Measurements from ENCODE around the gene CDKN2C.
A peak's percentile ranks its signal among the peaks of the same experiment; 100 is the strongest.
"Not testable (repeated sequence)": the region's sequence is repeated elsewhere in the genome, so short reads cannot be mapped to it uniquely, and the experiment has no call there.

CDKN2C gene

DNA sequence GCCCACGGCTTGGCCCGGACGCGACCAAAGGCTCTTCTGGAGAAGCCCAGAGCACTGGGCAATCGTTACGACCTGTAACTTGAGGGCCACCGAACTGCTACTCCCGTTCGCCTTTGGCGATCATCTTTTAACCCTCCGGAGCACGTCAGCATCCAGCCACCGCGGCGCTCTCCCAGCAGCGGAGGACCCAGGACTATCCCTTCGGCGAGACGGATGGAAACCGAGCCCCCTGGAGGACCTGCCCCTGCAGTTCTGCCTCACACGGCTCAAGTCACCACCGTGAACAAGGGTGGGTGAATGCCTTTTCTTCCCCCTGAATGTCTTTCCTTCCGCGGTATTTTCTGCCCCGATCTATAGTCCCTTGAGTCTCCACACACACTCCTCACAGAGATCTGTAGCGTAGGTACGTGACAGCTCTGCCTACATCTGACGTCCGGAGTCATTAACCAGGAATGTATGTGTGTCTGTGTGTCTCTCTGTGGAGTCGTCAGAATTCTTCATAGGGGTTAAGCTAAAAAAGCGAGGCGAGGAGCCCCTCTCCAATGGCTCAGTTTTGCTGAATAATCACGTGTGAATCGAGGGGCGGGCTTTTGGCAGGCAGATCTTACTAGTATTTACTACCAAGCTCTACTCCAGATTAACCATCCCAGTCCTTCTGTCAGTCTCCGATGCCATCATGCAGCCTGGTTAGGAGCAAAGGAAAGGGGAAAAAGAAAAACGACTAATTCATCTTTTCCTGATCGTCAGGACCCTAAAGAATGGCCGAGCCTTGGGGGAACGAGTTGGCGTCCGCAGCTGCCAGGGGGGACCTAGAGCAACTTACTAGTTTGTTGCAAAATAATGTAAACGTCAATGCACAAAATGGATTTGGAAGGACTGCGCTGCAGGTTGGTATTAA, at the start of gene CDKN2C:
Gene CDKN2C, plus strand, starts transcription at position 635 of the 898 bp plus-strand sequence. Its CDS starts 124 bp downstream, at position 759.
- peak; percentile 83 for DNase-seq (ENCODE audit: low spot score)

DNA sequence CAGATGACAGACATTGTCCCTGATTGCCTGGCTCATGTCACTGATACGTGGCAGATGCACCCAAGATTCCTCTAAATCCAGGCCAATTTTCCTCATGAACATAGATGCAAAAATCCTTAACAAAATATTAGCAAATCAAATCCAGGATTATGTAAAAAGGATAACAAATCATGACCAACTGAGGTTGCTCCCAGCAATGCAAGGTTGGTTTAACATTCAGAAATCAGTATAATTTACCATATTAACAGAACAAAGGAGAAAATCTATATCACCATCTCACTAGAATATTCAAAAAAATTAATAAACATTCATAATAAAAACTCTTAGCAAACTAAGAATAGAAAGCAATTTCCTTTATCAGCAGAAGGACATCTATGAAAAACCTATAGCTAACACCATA, 49.6 kb upstream of the CDKN2C start:
- DNase-seq (ENCODE audit: low spot score) = no peak

DNA sequence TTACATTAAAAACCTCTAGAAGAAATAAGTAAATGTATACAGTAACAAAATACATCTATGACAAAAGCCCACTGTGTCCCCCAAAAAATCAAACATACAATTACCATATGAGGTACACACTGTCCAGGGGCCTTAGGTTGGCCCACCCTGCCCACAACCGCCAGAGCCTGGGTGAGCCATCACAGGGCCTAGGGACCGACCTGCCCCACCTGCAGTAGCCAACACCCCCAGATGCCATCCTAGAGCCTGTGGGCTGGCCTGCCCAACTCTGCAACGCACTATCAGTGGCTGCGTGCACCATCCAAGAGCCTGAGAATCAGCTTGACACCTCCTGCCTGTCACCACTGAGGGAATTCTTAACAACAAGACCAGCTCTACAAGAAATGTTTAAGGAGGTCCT, 49.0 kb upstream of the CDKN2C start:
- DNase-seq (ENCODE audit: low spot score) = no peak

DNA sequence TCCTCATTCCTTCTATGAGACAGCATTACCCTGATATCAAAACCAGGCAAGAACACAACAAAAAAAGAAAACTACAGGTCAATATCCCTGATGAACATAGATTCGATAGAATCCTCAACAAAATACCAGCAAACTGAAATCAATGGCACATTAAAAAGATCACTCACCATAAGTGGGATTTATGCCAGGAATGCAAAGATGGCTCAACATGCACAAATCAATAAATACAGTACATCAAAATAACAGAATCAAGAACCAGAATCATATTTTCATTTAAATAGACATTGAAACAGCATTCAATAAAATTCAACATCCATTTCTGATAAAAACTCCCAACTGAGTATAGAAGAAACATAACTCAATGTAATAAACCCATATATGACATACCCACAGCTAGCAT, 46.5 kb upstream of the CDKN2C start:
- DNase-seq (ENCODE audit: low spot score) = no peak

DNA sequence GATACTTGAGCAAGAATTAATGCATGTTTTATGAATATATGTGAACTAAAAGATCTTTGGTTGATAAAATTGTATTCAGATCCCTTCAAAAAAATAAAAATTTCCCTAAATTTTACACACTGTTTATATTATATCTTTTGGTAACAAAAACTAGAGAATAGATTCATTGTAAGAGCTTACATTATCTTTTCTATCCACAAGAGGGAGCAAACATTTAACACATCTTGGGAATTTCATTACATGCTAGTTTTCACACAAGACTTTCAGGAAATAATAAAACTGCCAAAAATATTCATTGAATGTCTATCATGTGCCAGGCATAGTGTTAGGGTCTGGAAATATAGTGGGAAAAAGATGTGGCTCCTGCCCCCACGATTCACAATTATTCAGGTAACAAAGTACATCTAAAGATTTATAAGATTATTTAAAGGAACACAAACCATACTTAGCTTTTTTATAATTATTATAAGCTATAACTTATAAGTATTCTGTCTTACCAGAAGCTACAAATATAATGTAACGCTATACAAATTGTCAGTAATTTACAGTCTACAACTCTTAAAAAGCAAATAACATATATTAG, 40.6 kb upstream of the CDKN2C start:
- peak; percentile 30 for DNase-seq (ENCODE audit: low spot score)

DNA sequence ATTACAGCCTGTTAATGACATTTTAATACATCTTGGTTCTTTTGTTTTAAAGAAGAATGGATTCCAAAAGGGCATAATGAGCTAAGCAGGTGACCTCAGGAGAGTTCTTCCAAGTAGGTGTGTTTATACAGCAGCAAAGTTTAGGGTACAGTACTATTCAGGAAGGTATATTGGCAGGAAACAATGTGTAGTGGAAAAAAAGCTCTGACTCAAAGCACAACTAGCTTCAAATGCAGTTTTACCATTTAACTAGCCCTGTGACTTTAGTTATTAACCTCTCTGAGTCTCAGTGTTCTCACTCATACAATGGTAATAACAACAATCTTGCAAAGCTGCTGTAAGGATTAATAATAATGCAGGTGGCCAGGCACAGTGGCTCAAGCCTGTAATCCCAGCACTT, 39.9 kb upstream of the CDKN2C start:
- no peak for DNase-seq (ENCODE audit: low spot score)

DNA sequence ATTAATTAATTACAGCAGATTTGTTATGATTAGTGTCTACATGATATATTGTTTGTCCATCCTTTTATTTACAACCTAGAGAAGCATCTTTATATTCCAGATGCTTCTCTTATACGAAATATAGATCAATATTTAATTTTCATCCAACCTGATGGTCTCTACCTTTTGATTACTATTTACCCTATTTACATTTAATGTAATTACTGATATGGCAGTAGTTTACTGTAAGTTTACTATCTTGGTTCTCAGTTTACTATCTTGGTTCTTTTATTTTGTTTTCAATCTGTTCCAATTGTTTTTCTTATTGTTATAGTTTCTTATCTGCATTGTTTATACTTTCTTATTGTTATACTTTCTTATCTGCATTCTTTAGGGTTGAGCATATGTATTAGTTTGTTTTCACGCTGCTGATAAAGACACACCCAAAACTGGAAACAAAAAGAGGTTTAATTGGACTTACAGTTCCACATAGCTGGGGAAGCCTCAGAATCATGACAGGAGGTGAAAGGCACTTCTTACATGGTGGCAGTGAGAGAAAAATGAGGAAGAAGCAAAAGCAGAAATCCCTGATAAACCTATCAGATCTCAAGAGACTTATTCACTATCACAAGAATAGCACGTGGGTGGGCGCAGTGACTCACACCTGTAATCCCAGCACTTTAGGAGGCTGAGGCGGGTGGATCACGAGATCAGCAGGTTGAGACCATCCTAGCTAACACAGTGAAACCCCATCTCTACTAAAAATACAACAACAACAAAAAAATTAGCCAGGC, 38.9 kb upstream of the CDKN2C start:
- no peak for DNase-seq (ENCODE audit: low spot score)

DNA sequence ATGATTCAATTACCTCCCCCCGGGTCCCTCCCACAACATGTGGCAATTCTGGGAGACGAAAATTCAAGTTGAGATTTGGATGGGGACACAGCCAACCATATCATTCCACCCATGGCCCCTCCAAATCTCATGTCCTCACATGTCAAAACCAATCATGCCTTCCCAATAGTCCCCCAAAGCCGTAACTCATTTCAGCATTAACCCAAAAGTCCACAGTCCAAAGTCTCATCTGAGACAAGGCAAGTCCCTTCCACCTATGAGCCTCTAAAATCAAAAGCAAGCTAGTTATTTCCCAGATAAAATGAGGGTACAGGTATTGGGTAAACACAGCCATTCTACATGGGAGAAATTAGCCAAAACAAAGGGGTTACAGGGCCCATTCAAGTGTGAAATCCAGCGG, 38.0 kb upstream of the CDKN2C start:
- not testable (repeated sequence) for DNase-seq (ENCODE audit: low spot score)

DNA sequence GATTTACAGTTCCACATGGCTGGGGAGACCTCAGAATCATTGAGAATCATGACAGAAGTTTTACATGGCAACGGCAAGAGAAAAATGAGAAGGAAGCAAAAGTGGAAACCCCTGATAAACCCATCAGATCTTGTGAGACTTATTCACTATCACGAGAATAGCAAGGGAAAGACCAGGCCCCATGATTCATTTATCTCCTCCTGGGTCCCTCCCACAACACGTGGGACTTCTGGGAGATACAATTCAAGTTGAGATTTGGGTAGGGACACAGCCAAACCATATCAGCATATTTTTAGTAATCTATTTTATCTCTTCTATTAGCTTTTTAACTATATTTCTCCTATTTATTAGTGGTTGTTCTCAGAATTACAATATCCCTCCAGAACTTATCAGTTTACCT, 36.3 kb upstream of the CDKN2C start:
- not testable (repeated sequence) for DNase-seq (ENCODE audit: low spot score)

DNA sequence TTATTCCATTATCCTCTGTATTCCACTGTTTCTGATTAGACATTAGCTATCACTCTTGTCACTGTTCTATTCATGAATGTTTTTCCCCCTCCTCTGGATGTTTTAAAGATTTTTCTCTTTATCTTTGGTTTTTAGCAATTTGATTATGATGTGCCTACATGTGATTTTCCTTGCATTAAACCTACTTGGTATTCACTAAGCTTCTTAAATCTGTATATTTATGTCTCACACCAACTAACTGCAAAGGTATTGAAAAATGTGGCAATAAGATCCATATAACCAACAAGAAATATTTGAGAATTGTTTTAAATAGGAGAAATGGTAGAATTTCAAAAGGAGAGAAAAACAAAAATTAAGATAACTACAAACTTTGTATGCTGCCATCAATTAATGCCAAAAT, 35.2 kb upstream of the CDKN2C start:
- no peak for DNase-seq (ENCODE audit: low spot score)

DNA sequence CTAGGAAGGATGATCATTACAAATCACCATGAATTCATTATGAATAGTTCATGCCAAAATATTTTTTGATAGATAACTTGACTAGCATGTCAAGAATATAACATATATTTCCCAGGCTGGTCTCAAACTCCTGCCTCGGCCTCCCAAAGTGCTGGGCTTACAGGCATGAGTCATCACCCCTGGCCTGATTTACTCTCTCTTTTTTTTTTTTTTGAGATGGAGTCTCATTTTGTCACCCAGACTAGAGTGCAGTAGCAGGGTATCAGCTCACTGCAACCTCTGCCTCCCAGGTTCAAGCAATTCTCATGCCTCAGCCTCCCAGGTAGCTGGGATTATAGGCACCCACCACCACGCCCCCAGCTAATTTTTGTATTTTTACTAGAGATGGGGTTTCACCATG, 34.8 kb upstream of the CDKN2C start:
- DNase-seq (ENCODE audit: low spot score) = not testable (repeated sequence)

DNA sequence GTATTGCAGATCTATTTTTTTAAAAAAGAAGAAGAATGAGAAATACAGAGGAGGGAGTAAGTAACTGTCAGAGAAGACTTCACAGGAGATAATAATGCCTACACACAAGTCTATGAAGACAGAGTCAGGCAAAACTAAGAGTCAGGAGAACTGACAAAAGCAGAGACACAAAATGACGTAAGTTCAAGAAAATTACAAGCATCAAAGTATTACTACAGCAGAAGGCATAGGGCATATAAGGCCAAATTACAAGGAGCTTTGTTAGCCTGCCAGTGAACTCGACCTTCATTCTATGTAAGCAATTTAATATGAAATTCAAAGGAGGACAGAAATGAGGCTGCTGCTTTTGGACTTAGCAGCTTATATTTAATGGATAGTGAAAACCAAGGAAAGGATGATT, 33.7 kb upstream of the CDKN2C start:
- no peak for DNase-seq (ENCODE audit: low spot score)

DNA sequence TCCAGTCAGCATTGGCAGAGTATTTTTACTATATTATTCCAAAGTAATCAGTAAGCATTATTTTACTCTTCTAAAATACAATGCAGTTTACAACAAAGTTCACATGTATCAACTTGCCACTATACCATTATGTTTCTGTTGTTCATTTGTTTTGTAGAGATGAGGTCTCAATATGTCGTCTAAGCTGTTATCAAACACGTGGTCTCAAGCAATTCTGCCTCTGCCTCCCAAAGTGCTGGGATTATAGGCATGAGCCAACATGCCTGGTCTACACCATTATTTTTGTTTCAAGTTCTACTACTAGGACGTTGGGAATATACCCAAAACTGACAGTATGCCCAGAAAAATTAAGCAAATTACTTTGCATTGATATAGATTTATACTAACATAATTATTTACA, 29.8 kb upstream of the CDKN2C start:
- no peak for DNase-seq (ENCODE audit: low spot score)

DNA sequence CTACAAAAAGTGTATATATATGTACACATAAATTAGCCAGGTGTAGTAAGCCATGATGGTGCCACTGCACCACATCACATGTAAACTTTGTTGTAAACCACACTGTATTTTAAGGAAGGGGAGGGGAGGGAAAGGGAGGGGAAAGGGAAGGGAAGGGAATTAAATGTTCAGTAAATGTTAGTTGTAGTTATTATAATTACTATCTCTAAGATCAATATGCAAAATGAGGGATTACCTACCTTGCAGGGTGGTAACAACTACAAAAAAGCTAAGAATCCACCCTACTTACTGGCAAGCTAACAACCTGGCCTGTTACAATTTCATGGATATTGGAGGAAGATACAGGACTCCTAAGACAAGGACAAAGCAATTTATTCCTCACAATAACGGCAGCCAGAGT, 27.7 kb upstream of the CDKN2C start:
- DNase-seq (ENCODE audit: low spot score) = no peak

DNA sequence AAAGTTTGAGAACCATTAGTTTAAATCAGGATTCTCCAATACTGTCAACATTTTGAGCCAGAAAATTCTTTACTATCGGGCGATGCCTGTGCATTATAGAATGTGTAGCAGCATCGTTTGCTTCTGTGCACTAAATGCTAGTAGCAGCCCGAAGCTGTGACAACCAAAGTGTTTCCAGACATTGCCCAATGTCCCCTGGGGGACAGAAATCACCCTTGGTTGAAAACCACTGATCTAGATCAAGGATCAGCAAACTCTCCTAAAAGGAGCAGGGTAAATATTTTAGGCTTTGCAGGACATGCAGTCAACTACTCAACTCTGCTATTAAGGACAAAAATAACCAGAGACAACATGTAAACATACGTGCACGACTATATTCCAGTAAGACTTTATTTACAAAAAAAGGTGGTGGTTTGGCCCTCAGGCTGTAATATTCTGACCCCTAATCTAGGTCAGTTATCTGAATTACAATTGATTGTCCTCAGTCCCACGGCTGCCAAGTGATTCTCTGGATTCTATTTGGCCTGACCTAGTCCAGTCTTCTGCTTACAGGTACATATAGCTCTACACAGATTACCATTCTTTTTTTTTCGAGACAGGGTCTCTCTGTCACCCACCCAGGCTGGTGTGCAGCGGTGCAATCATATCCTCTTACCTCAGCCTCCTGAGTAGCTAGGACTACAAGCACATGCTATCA, 20.6 kb upstream of the CDKN2C start:
- DNase-seq (ENCODE audit: low spot score) = no peak

DNA sequence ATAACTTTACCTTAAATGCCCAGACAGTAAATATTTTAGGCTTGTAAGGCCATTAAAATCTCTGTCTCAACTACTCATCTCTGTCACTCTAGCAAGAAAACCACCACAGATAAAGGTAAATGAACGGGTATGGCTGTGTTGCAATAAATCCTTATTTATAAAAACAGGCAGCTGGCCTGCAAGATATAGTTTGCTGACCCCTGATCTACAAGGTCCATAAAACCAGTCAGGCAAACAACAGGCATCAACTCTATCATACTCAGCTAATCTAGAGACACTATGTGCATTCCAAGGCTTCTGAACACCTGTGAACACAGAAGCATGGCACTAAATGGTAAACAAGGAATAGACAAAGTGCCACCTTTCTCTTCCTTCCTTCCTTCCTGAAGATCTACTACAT, 19.6 kb upstream of the CDKN2C start:
- DNase-seq (ENCODE audit: low spot score) = no peak

DNA sequence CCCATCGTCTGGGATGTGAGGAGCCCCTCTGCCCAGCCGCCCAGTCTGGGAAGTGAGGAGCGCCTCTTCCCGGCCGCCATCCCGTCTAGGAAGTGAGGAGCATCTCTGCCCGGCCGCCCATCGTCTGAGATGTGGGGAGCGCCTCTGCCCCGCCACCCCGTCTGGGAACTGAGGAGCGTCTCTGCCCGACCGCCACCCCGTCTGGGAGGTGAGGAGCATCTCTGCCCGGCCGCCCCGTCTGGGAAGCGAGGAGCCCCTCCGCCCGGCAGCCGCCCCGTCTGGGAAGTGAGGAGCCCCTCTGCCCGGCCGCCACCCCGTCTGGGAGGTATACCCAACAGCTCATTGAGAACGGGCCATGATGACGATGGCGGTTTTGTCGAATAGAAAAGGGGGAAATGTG, 17.5 kb upstream of the CDKN2C start:
- DNase-seq (ENCODE audit: low spot score) = not testable (repeated sequence)

DNA sequence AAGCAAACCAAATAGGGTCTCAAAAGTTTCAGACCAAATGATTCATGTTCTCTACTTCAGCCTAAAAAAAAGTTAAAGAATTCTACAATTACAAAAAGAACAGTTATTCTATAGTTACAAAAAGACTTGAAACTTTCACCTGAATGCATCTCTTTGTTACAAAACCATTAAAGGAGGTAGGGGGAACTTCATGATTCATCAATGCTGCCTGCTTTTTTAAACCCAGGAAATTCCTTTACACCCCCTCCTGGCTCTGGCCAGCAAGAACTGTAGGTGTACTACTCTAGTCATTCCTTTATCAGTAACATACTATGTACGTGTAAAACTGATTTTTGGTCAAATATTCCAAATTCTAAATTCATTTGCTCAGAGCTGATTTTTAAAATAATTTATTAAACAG, 14.9 kb upstream of the CDKN2C start:
- DNase-seq (ENCODE audit: low spot score) = no peak

DNA sequence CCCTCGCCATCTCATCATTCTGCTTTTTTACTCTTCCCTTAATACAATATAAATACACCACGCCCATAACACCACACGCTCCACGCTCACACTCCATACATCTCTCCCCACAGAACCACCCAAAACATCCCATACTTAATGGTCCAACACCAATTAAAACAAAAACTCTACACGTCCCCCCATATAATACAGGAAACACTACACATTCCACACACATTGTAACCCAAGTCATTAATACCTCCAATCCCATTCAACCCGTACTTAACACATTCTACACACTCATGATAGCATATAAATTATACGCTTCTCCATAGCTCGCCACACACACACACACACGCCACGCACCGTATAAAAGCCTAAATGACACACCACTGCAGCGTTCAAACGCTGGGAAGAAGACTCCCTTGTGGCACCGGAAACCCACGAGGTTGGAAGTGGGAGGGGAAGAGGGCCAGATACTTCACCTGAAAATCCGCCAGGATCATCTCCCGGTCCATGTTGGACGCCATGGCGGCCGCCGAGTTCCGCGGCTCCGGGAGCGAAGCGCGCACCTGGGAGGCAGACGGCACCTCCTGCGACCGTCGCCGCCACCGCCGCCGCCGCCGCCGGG, 10.6 kb upstream of the CDKN2C start:
- peak; percentile 68 for DNase-seq (ENCODE audit: low spot score)

DNA sequence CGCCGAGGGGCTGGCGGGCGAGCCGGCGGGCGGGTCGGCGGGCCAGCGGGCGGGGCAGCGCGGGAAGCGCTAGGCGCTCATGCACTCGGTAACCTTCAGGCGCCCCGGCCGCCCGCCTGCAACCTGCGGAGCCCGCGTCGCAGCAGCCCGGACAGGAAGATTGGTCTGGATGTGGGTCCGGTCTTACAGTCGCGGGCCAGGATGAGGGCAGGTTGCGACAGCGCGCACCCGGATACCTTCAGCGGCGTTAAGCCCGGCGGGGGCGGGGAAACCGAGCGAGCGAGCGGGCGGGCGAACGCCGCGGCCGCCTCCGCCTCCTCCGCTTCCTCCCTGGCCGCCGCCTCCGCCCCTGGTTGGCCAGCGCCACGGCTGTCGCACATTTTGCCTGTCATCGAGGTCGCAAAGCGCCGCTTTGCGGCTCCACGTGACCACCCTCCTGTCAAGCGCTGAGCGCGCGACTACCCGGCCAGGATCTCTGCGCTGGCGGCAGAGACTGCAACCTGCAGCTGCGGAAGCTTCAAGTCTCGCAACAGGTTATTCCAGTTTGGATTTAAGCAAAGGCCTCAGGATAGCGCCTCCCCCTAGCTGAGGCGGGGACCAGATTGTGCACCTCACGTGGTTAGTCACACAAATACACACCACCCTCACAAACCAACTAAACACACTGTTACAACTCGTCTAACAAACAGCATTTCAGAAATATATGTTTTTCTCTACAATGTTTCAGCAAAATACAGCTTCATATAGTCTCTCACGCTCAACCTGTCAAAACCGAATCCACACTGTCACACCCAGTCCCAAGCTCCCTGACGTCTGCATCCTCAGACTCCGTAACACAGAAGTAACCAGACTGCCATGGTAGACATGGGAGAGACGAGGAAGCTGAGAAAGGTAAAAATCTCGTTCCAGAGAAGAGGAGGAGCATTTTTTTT, 9.9 kb upstream of the CDKN2C start, which contains the start of gene FAF1:
Gene FAF1, minus strand, starts transcription at position 355 of the 932 bp plus-strand sequence. CDS start 456 bp downstream, outside the sequence.
- peak; percentile 96 for DNase-seq (ENCODE audit: low spot score)

DNA sequence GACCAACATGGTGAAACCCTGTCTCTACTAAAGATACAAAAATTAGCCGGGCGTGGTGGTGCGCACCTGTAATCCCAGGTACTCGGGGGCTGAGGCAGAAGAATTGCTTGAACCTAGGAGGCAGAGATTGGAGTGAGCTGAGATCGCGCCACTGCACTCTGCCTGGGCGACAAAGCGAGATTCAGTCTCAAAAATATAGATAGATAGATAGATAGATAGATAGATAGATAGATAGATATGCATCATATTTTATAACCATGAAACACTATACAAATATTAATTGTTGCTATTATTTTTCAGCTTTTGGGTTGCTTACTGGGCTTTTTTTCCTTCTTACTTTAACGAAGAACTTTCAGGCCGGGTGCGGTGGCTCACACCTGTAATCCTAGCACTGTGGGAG, 5.2 kb upstream of the CDKN2C start:
- no peak for DNase-seq (ENCODE audit: low spot score)
